GM21723 (cell line): ENCODE data around the gene UTS2R.
A peak's percentile ranks its signal among the peaks of the same experiment; 100 is the strongest.
"Not testable (repeated sequence)": the region's sequence is repeated elsewhere in the genome, so short reads cannot be mapped to it uniquely, and the experiment has no call there.

Experiments used
- ATAC-seq: cut with Tn5 transposase; IDR thresholded peaks from one replicate; pipeline ENCODE4 v1.9.1; 2021; ENCODE audit warnings: mild to moderate bottlenecking, moderate library complexity; ENCODE audit not compliant: unreplicated experiment

The UTS2R gene

GRCh38 chr17:82353484-82353883 lies 18.1 kb upstream of the UTS2R start:
- ATAC-seq = no peak

GRCh38 chr17:82354804-82355308 lies 16.7 kb upstream of the UTS2R start:
- ATAC-seq = no peak

GRCh38 chr17:82355770-82356427 lies 15.7 kb upstream of the UTS2R start:
- no peak for ATAC-seq

- ATAC-seq = no peak
These were observed 14.7 kb upstream of the UTS2R start for GRCh38 chr17:82356845-82357355.

GRCh38 chr17:82357394-82357793 lies 14.2 kb upstream of the UTS2R start:
- no peak for ATAC-seq

- ATAC-seq = no peak
These were observed 12.9 kb upstream of the UTS2R start, which contains the start of gene TEX19 for GRCh38 chr17:82358465-82359350. TEX19 (plus strand) TSS chr17:82359247; CDS start chr17:82362151, 2,904 bp downstream.

- not testable (repeated sequence) for ATAC-seq
These were observed 12.0 kb upstream of the UTS2R start for GRCh38 chr17:82359451-82360074.

GRCh38 chr17:82361885-82362633 lies 9.5 kb upstream of the UTS2R start:
- ATAC-seq = no peak

- ATAC-seq = no peak
These were observed 5.8 kb upstream of the UTS2R start for GRCh38 chr17:82365606-82366295.

- ATAC-seq = no peak
These were observed 4.8 kb upstream of the UTS2R start for GRCh38 chr17:82366749-82367148.

- no peak for ATAC-seq
These were observed 3.6 kb upstream of the UTS2R start for GRCh38 chr17:82367724-82368524.

GRCh38 chr17:82369211-82369610 lies 2.4 kb upstream of the UTS2R start:
- ATAC-seq = no peak

- ATAC-seq = peak; percentile 59
These were observed 863 bp upstream of the UTS2R start for GRCh38 chr17:82370471-82371332.

GRCh38 chr17:82372249-82373071 lies 895 bp downstream of the UTS2R start:
- no peak for ATAC-seq

GRCh38 chr17:82373072-82373452 lies 1.5 kb downstream of the UTS2R start:
- not testable (repeated sequence) for ATAC-seq

GRCh38 chr17:82373731-82374625 lies 2.4 kb downstream of the UTS2R start:
- no peak for ATAC-seq
